GM21515 (cell line): ENCODE data around the gene RAD51D.
"Not testable (repeated sequence)": the region's sequence is repeated elsewhere in the genome, so short reads cannot be mapped to it uniquely, and the experiment has no call there.

ENCODE experiments used
- ATAC-seq: cut with Tn5 transposase; IDR thresholded peaks from one replicate; pipeline ENCODE4 v1.9.1; 2021; ENCODE audit not compliant: unreplicated experiment

Gene RAD51D

DNA sequence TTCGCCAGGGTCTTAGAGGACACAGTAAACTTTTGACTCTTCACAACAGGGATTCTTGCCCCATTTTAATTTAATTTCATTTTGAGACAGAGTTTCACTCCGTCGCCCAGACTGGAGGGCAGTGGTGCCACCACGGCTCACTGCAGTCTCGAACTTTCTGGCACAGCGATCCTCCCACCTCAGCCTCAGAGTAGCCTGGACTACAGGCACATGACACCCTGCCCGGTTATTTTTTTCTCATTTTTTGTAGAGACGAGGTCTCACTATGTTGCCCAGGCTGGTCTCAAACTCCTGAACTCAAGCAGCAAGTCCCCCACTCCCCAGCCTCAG is 22.8 kb upstream of the RAD51D start:
- ATAC-seq = no peak

DNA sequence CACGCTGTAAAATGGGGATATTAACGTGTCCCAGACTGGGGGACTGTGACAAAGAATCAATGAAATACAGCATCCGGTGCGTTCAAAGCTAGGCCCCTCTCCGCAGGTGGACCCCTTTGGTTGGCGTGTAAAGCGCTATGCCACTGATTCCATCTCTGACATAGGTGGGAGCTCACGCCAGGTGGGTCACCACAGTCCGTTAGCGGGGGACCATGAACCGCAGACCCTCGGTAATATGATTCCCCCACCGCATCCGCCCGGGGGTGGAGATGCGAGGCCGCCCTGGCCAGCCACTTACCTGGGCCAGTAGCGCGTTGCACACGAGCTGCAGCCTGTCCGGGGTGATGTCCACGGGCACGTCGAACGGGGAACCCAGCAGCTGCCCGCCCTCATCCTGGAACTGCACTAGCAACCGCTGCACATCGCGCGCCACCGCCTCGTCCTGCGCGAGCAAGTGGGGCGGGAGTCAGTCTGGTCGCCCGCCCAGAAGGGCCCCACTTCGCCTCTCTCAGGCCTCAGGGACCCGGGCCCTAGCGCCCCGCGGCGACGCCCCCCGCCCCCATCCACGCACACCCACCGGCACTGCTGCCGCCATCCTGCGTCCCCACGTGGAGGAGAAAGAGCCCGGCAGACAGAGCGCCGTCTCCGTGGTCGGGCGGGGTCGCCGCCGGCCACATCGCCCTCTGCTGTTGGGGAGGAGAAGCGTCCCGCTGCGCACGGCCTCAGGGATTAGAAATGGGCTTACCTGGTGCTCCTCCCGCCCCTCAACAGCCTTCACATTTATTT is 22.2 kb upstream of the RAD51D start, which contains the start of gene NLE1:
Gene NLE1 (minus strand): TSS at position 623 of the 786 bp plus-strand sequence. CDS start 28 bp downstream, at position 595.
- peak; percentile 86 for ATAC-seq

DNA sequence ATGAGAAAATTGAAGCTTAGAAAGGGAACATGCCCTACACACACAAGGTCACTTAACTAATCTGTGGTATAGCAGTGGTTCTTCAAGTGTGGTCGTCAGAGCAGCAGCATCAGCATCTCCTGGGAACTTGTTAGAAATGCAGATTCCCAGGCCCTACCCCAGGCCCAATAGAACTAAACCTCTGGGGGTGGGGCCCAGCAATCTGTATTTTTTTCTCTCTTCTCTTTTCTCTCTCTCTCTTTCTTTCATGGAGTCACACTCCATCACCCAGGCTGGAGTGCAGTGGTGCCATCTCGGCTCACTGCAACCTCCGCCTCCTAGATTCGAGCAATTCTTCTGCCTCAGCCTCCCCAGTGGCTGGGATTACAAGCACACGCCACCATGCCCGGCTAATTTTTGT is 18.6 kb upstream of the RAD51D start:
- ATAC-seq = no peak

DNA sequence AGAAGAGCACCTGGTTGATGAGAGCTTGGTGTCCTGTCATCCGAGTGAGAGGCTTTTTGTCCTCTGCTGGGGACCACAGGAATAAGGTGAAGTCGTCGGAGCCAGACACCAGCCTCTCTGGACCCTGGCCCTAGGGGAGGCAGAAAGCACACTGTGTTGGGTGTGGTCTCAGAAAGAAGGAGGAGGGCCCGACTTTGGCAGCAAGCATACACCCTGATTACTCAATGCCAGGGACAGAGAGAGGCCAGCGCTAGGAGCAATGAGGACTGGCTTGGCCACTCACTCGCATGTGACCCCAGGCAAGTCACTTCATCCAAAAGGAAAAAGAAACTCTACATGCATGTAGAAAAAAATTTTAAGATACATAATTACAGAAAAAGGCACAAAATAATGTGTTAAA is 15.7 kb upstream of the RAD51D start:
- ATAC-seq = no peak

DNA sequence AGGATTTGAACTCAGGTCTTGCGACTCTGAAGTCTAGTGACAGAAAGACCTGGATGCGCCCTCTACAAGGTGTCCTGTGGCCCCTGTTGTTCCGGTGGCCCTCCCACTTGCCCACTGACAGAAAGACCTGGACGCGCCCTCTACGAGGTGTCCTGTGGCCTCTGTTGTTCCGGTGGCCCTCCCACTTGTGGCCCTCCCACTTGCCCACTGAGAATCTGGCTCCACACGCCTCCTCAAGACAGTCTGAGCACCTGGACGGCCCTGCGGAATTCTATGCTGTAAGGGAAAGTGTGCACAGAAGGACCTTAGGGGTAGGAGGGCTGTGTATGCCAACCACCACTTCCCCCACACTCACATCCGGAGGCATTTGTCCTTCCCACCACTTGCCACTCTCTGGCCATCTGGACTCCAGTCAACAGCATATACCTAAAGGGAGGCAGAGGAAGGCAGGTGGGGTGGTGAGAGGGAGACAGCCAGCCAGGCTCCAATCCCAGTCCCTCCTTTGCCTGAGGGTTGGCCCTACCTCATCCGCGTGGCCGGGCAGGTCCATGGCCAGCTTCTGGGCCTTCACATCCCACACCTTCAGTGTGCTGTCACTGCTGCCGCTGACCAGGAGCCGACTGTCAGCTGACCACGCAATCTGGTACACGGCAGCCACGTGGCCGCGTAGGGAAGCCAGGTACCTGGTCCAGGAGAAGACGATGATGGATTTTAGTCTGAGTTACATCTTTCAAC is 13.3 kb upstream of the RAD51D start:
- ATAC-seq = no peak

DNA sequence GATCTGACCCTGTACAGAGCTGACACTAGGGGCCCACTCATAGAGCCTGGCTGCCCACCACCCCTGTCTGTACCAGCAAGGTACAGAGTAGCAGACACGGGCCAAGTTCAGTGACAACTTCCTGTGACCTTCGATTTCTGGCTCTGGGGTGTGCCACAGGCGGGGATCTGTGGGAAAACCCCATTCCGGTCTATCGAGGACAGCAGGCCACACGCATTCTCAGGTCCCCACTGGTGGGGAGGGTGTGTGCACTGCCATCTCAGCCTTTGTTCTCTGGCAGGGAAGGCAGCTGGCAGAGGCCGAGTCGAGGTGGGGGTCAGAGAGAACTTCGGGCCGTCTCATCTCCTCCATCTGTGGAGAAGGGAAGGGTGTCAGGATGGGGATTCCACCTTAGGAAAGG is 12.4 kb upstream of the RAD51D start:
- no peak for ATAC-seq

DNA sequence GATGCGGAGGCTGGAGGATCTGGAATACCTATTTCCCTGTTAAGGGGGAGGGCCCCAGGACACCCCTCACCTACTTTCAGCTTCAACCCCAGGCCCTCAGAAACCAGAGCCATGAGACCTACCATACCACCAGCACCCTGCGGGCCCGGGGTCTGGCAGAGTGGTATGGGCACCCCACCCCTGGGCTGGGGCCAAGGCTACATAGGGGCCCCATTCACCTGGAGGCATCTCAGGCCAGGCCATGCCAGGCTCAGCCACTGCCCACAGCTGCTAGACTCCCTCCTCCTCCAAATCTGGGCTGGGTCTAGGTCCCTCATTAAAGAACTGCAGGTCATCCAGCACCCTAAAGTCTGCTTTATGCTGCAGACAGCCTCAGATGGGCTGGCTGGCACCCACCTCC is 10.7 kb upstream of the RAD51D start:
- ATAC-seq = no peak

DNA sequence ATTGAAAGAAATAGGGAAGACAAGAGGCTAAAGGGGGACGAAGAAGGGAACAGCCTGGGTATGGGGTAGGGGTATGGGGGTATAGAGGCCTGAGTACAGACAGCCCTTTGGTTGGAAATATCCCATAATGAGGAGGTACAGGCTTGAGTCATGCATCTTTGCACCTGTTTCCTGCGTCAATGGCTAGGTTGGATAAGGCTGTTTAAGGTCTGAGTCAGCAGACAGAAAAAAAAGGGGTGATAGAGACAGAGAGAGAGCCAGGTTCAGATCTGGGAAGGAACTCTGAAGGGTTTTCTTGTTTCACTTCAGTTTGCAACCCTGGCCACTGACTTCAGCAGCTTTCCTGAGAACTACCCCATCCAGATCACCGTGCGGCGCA is 10.3 kb upstream of the RAD51D start:
- no peak for ATAC-seq

DNA sequence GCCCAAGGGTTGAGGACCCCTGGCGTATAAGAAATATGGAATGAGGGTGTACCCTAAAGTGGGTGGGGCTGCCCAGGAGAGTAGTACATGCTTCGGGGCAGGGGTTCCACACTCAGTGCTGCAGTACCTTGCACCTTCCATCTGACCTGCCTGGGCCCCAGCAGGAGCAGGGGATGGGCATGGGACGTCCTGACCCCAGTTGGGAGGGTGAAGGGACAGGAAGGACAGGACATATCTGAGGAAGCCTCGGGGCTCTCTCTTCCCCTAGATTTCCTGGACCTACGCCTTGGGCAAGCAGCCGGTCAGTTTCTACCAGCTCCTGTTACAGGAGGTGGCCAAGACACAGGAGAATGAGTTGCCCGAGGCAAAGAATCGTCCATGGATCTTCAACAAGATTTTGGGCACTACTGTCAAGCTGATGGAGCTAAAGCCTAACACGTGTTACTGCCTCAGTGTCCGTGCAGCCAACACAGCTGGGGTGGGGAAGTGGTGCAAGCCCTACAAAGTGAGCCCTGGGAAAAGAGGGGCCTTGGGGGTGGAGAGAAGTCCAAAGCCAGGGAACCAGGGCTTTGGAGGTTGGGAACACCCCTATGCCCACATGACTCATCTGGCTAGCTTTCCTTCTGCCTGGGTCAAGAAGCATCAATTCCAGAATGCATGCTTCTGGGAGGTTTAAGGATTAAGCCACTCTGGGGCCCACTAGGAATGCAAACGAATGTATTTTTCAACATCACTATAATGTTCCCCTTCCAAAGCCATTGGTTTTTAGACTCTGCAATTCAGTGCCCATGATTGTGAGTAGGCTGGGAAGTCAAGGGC is 9.7 kb upstream of the RAD51D start:
- no peak for ATAC-seq

DNA sequence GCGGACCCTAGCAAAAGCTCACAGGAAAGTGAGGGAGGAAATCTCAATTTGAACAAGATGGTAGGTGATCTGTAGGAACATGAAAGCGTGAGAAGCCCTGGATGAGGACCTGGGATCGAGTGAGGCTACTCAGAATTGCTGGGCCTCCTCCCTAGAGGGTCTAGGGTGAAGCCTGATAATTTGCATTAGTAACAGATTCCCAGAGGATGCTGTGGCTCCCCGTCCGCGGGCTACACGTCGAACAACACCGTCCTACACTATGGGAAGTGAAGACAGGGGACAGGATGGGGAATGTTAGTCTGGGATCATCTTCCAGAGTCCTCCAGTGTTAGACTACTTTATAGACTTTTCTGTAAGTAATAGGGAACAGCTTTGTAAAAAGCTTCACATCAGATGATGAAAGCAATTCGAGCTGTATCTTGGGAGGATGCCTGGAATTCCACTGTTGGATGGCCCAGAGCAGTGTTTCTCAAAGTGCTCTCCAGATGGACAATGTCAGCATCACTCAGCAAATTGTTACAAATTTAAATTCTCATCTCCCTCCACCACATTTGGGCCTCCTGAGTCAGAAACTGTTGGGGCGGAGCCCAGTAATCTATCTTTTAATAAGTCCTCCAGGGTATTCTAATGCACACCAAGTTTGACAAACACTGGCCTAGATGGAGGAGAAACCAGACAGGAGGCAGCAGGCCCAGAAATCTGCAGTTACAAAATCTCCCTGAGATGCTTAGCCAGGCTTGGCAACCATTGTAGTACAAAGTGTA is 8.3 kb upstream of the RAD51D start:
- ATAC-seq = no peak

DNA sequence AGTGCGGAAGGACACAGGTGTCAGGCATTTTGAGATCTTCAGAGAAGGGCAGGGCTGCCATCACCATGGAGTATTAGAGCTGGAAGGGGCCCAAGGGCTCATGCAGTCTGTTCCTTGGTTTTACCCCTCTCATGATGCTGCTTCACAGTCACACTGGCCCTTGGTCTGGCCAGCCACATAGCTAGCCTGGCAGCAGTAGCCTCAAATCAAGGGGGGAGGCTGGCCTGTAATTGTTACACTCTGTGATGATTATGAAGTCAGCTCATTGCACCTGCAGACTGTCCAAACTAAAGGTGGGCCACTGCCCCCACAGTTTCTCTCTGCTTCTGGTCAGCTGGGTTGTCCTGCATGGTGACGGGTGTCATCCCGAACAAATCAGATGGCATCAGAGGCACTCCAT is 1.7 kb upstream of the RAD51D start, which contains the start of gene FNDC8:
Gene FNDC8 (plus strand): TSS at position 301 of the 400 bp plus-strand sequence. CDS start 79 bp downstream, at position 380.
- ATAC-seq = no peak

DNA sequence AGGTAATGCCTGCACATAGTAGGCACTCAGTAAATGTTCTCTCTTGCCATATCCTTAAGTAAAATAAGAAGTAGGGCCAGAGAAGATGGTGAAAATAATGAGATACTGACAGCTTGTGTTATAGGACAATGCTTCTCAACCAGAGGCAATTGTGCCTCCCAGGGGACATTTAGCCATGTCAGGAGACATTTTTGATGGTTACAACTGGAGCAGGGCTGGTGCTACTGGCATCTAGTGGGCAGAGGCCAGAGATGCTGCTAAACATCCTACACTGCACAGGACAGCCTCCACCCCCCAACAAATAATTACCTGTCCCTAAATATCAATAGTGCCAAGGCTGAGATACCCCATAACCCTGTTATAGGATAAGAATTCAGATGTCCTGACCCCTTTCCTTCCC is 1.7 kb downstream of the RAD51D start:
- no peak for ATAC-seq

DNA sequence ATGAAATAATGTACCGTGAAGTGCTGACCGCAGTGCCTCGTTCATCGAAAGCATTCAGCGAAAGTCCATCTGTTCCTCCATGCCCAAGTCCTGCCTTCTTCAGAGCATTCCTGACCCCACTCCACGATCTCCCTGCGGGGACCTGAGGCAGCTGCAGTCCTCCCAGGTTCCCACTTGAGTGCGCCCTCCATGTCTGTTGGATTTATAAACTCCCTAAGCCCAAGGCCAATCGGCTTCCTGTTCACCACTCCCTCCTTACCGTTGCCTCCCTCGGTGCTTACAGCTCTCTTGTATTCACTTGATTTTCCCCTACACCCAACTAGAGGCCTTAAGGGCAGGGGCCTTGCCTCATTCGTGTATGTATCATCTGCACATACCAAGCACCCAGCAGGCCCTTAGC is 2.8 kb downstream of the RAD51D start:
- no peak for ATAC-seq

DNA sequence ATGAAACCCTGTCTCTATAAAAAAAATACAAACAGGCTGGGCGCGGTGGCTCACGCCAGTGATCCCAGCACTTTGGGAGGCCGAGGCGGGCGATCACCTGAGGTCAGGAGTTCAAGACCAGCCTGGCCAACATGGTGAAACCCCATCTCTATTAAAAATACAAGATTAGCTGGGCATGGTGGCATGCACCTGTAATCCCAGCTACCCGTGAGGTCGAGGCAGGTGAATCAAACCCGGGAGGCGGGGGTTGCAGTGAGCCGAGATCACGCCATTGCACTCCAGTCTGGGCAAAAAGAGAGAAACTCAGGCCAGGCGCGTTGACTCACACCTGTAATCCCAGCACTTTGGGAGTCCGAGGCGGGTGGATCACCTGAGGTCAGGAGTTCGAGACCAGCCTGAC is 8.9 kb downstream of the RAD51D start:
- ATAC-seq = not testable (repeated sequence)

DNA sequence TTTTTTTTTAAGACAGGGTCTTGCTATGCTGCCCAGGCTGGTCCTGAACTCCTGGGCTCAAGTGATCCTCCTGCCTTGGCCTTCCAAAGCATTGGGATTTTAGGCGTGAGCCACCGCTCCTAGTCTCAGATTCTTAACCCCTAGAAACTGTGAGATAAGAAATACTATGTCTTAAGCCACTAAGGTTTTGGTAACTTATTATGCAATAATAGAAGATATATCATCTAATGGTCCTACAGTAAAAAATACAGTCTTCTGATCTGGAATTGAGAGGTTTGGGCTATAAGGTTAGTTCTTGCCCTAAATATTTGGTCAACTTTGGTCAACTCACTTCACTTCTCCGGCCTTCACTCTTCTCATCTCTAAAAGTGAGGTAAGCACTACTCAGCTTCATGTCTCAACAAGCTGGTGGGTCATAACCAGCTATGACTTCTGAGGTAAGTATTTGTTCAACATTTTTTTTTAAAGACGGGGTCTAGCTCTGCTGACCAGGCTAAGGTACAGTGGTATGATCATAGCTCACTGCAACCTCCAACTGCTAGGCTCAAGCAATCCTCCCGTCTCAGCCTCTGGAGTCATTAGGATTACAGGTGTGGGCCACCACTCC is 14.7 kb downstream of the RAD51D start:
- no peak for ATAC-seq

DNA sequence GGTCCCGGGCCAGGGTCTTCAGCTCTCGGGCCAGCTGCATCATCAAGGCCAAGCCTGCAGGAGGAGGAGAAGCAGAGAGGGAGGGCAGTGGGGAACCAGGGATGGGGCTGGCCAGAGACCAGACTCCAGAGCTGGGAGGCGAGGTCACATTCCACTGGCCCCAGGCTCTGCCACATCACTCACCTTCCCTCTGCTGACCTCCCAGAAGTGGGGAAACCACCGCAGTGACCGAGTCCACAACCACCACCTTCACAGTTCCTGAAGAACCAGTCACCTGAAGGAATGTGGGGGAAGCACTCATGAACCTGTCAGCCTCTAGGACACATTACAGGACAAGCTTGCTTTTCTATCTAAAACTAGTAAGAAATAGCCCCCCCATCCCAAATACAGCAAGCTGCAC is 16.4 kb downstream of the RAD51D start:
- no peak for ATAC-seq

DNA sequence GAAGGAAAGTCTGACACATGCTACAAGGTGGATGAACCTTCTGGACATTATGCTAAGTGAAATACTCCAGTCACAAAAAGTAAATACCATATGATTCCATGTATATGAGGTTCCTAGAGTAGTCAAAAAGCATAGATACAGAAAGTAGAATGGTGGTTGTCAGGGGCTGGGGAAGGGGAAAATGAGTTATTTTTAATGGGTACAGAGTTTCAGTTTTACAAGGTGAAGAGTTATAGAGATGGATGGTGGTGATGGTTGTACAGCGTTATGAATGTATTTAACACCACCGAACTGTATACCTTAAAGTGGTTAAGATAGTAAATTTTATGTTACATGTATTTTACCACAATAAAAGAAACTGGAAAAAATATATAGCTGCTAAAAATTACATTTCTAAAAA is 17.9 kb downstream of the RAD51D start:
- no peak for ATAC-seq

DNA sequence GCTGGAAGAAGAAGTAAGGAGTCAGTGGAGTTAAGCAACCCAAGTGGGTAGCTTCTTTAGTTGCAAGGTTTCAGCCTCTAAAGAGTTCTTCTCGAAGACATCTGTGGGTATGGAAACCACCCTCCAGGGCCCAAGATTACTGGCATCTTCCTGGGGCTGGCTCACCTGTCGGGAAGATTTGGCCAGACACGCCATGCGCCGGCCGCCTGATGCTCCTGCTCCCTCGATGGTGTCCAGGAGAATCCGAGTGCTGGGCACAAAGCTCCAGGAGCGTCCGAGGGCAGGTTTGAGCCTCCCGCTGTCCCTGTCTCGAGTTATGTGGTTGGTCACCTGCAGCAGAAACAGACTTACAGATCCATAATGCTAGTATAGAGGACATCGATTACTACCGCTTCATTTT is 18.6 kb downstream of the RAD51D start:
- ATAC-seq = no peak

DNA sequence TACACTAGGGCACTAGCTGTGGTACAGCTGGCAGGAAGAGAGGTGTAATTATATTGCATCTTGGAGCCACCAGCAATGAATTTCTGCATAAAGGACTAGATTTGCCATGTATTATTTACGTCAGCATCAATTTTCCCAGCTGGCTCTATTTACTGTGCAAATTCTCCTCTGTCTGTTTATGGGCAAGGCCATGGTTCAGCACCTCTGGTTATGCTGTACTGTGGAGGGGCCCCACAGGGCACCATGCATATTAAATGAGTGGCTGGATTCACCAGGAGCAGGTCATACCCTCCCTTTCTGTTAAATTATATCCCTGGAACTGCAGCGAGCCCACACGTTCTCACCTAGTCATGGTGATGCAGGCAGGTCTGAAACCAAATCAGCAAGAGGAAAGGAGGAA is 19.8 kb downstream of the RAD51D start:
- no peak for ATAC-seq

DNA sequence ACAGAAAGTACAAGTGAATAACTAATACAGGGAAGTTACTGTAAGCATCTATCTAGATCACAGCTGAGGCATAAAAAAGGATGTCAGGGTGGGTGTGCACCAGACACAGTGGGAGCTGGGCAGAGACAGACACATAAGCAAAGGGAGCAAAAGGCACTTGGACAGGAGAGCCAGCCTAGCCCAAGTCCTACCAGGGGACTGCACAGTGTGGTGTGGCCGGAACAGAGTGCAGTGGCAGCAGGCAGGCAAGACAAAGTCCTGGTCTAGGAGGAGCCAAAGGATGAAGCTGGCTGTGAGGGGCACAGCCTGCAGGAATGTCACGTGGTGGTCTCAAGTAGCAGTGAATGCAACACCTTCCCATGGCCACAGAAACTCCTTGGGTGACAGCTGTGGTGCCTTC is 21.9 kb downstream of the RAD51D start:
- ATAC-seq = no peak

DNA sequence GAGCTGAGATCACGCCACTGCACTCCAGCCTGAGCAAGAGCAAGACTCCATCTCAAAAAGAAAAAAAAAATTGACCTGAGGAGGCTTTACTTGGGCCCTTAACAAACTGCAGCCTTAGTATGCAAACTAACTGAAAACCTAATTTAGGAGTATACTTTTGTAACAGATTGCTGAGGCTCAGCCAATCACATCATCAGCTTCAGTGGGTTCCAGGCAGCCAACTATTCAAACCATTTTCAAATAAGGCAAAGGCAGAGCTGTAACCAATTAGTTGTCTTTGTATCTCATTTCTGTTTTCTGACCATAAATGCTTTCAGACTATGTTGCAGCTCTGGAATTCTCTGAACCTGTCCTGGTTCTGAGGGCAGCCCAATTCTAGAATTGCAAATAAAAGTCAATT is 23.9 kb downstream of the RAD51D start:
- ATAC-seq = no peak
